GM10266 (cell line): ENCODE results near the gene SPACA6.
A peak's percentile ranks its signal among the peaks of the same experiment; 100 is the strongest.

Experiments
- DNase-seq: peaks from one replicate; pipeline ENCODE4 v3.0.0; 2012; ENCODE audit errors: extremely low spot score
- CTCF ChIP-seq: IDR thresholded peaks from 2 replicates; pipeline ENCODE4 v1.5.1; 2012; ENCODE audit warnings: mild to moderate bottlenecking, low read depth; ENCODE audit not compliant: control insufficient read depth, insufficient read depth; ENCODE audit errors: missing control alignments

Gene SPACA6

GRCh38 chr19:51694318-51695085 lies 1.4 kb downstream of the SPACA6 start:
- TF ChIP-seq CTCF, result no peak
- no peak for DNase-seq

- DNase-seq, result peak; percentile 3
- no peak for TF ChIP-seq CTCF
These were observed 2.0 kb downstream of the SPACA6 start for GRCh38 chr19:51695088-51695487.

- TF ChIP-seq CTCF, result no peak
- DNase-seq, result no peak
These were observed 2.7 kb downstream of the SPACA6 start for GRCh38 chr19:51695702-51696315.

- no peak for DNase-seq
- TF ChIP-seq CTCF, result no peak
These were observed 3.5 kb downstream of the SPACA6 start for GRCh38 chr19:51696606-51697005.

GRCh38 chr19:51697169-51697776 lies 4.1 kb downstream of the SPACA6 start:
- TF ChIP-seq CTCF, result no peak
- DNase-seq, result no peak

- DNase-seq, result no peak
- no peak for TF ChIP-seq CTCF
These were observed 5.2 kb downstream of the SPACA6 start for GRCh38 chr19:51698296-51698695.

- no peak for TF ChIP-seq CTCF
- DNase-seq, result no peak
These were observed 6.0 kb downstream of the SPACA6 start for GRCh38 chr19:51699170-51699569.
